Erythroblast (primary cell): ENCODE data around the gene IDS.

Experiments
- GATA1 ChIP-seq: IDR thresholded peaks from 2 replicates; pipeline ENCODE4 v1.6.1; 2011; ENCODE audit warnings: low read depth, mild to moderate bottlenecking, control low read depth, low read length, moderate library complexity
- POLR2A ChIP-seq: IDR thresholded peaks from 2 replicates; pipeline ENCODE4 v1.6.1; 2011; ENCODE audit warnings: mild to moderate bottlenecking, low read length

GRCh38 chrX:149512225-149512885 is 7.2 kb upstream of the IDS start:
- TF ChIP-seq POLR2A: no peak
- TF ChIP-seq GATA1: no peak
